Panc1 (cell line): Measurements from ENCODE around the gene FPGS. TPM values are rescaled to one million over a fixed set of nuclear protein-coding genes. Genes with fewer than 3 reads are reported as not detected.

Source experiments
- ATAC-seq: fragments of 200-7000 bp; cut with Tn5 transposase; 2 replicates; pipeline ENCODE4 v1.9.1; 2020; ENCODE audit warnings: mild to moderate bottlenecking, moderate library complexity
- BruUV-seq: library from RNA; stranded (reverse); fragments of 400-500 nt; replicated peaks from 2 replicates; lab custom pipeline; 2021; lab: Mats Ljungman, UMichigan
- CTCF ChIA-PET: fragments of 300-600 bp; sonication (Branson Sonifier 250); formaldehyde crosslinking; loops from one replicate; lab custom pipeline; 2022; ENCODE audit warnings: antibody characterized with exemption; lab: Charles Lee
- POLR2A ChIA-PET: fragments of 300-600 bp; sonication (Branson Sonifier 250); formaldehyde crosslinking; loops from one replicate; lab custom pipeline; 2022; ENCODE audit warnings: antibody characterized with exemption; lab: Charles Lee
- DNase-seq: peaks from one replicate; pipeline ENCODE4 v3.0.0-alpha.2; 2010; ENCODE audit warnings: low read depth, low spot score
- H3K27ac ChIP-seq: 2 replicates; pipeline ENCODE4 v1.5.1; 2011; ENCODE audit warnings: mild to moderate bottlenecking, low read length, inconsistent platforms
- H3K27me3 ChIP-seq: fragments of 200-500 bp; sonication (Bioruptor generic); 2 replicates; pipeline ENCODE4 v1.6.0; 2014; ENCODE audit warnings: low read length, inconsistent platforms; ENCODE audit not compliant: control insufficient read depth, insufficient read depth
- H3K36me3 ChIP-seq: fragments of 200-500 bp; sonication (Bioruptor generic); 2 replicates; pipeline ENCODE4 v1.5.1; 2014; ENCODE audit warnings: inconsistent platforms, mild to moderate bottlenecking, low read length, moderate library complexity; ENCODE audit not compliant: control insufficient read depth, insufficient read depth
- H3K4me1 ChIP-seq: 2 replicates; pipeline ENCODE4 v1.5.1; 2011; ENCODE audit warnings: inconsistent platforms, mild to moderate bottlenecking, low read length, moderate library complexity; ENCODE audit not compliant: control insufficient read depth, insufficient read depth
- H3K4me3 ChIP-seq, 2 experiments: 2 replicates each; pipeline ENCODE4 v1.5.1; 2011 to 2012; ENCODE audit warnings: low read depth in 2 of 2, low read length in 2 of 2, mild to moderate bottlenecking in 2 of 2, inconsistent platforms in 1 of 2, moderate library complexity in 1 of 2
- H3K9me3 ChIP-seq: fragments of 200-500 bp; sonication (Bioruptor generic); 2 replicates; pipeline ENCODE4 v1.5.1; 2014; ENCODE audit warnings: low read depth, mild to moderate bottlenecking, inconsistent platforms, low read length, moderate library complexity; ENCODE audit not compliant: control insufficient read depth, insufficient read depth
- CTCF ChIP-seq: fragments of 450-650 bp; IDR thresholded peaks from 2 replicates; pipeline ENCODE4 v1.5.1; 2017; ENCODE audit warnings: mild to moderate bottlenecking
- POLR2AphosphoS5 ChIP-seq: IDR thresholded peaks from 2 replicates; pipeline ENCODE4 v1.6.1; 2012; ENCODE audit warnings: mild to moderate bottlenecking, low read depth, low read length, moderate library complexity
- REST ChIP-seq, 2 experiments: IDR thresholded peaks; 2 replicates each; pipeline ENCODE4 v1.6.1; 2011 to 2012; ENCODE audit warnings: low read depth in 2 of 2, control low read depth in 1 of 2, low read length in 1 of 2, mild to moderate bottlenecking in 1 of 2, moderate library complexity in 1 of 2; ENCODE audit not compliant: insufficient read depth in 1 of 2
- SIN3A ChIP-seq: IDR thresholded peaks from 2 replicates; pipeline ENCODE4 v1.6.1; 2012; ENCODE audit warnings: low read depth, mild to moderate bottlenecking, low read length, moderate library complexity, borderline replicate concordance; ENCODE audit not compliant: insufficient read depth
- TCF7L2 ChIP-seq: IDR thresholded peaks from 2 replicates; pipeline ENCODE4 v1.6.1; 2011; ENCODE audit warnings: mild to moderate bottlenecking, low read depth, low read length, inconsistent platforms
- in situ Hi-C: cut with HindIII; loops from 2 replicates; pipeline ENCODE4 v1.10.0; 2016; ENCODE audit warnings: low sequenced_read_pairs, low pct_unique_long_range_greater_than_20kb
- intact Hi-C: fragments of 100-400 bp; cut with micrococcal nuclease; formaldehyde crosslinking; loops from one replicate; pipeline ENCODE4 v1.10.0; 2022; ENCODE audit not compliant: unreplicated experiment
- total RNA-seq: library from RNA; stranded (reverse); gene quantifications from one replicate; pipeline ENCODE4 v1.2.1, GENCODE V29; 2021; ENCODE audit not compliant: unreplicated experiment

FPGS gene
- total RNA-seq, 1 experiment from 2014 or later = 56.5 TPM

GRCh38 chr9:127770583-127770904 is 32.1 kb upstream of the FPGS start:
- ATAC-seq (no peak), DNase-seq (no peak)
- intact Hi-C loops (no loop called here), in situ Hi-C loops (no loop called here)
- no TSS peak for BruUV-seq
- ChIA-PET CTCF (interaction anchor here (0.8 kb wide), 1 partner anchor 36 kb away, joined by 4 read pairs; the partner anchor contains the start of gene TOR2A), POLR2A (interaction anchor here (0.5 to 0.7 kb wide), 2 partner anchors 20 to 163 kb away, joined by 3 to 5 read pairs; no protein-coding TSS in a partner anchor)
- Histone ChIP-seq H3K4me1 (no peaks in the 10 kb centered on the region), H3K27me3 (no peaks in the 10 kb centered on the region), H3K9me3 (no peaks in the 10 kb centered on the region), H3K4me3 (peak overlapping the region; percentile 41 to 59; a peak in 3 of 4 replicates), H3K27ac (no peak overlapping the region), H3K36me3 (no peaks in the 10 kb centered on the region)
- TF ChIP-seq POLR2AphosphoS5 (no peak), TCF7L2 (no peak), SIN3A (no peak), CTCF (no peak), REST (IDR thresholded peaks at IDR 0.05; ENCODE audit: insufficient read depth in 1 of 2, low read depth in 2 of 2, low read length in 1 of 2) (no peak)

GRCh38 chr9:127770905-127771569 is 31.6 kb upstream of the FPGS start:
- Histone ChIP-seq H3K27ac (no peak overlapping the region), H3K4me1 (no peaks in the 10 kb centered on the region), H3K9me3 (no peaks in the 10 kb centered on the region), H3K4me3 (peak overlapping the region; percentile 41 to 59), H3K27me3 (no peaks in the 10 kb centered on the region), H3K36me3 (no peaks in the 10 kb centered on the region)
- ChIA-PET POLR2A (interaction anchor here (0.5 to 0.7 kb wide), 4 partner anchors 20 to 482 kb away, joined by 3 to 5 read pairs (median 4); no protein-coding TSS in a partner anchor), CTCF (interaction anchor here (0.6 to 0.8 kb wide), 2 partner anchors 15 to 36 kb away, joined by 4 read pairs; partner anchors contain the start of gene TOR2A)
- BruUV-seq = no TSS peak
- peak; percentile 98 for ATAC-seq
- TF ChIP-seq TCF7L2 (no peak), CTCF (no peak), POLR2AphosphoS5 (no peak), REST (IDR thresholded peaks at IDR 0.05; ENCODE audit: insufficient read depth in 1 of 2, low read depth in 2 of 2, low read length in 1 of 2) (no peak), SIN3A (no peak)
- DNase-seq = peak; percentile 69
- in situ Hi-C loops (no loop called here), intact Hi-C loops (no loop called here)
